ENCODE measurements around the gene PCLO. TPM values are rescaled to one million over a fixed set of nuclear protein-coding genes. Genes with fewer than 3 reads are reported as not detected.

Gene PCLO
- polyA plus RNA-seq, 3 donors = not detected

GRCh38 chr7:82778021-82778420 lies 384.7 kb downstream of the PCLO start:
- Histone ChIP-seq H3K4me2 (replicated peaks; ENCODE audit: extremely low read depth, low read length, poor library complexity, severe bottlenecking) (no peak overlapping the region), H4K20me1 (ENCODE audit: insufficient read depth, low read length) (no peaks in the 10 kb centered on the region), H3K27me3 (ENCODE audit: control insufficient read depth in 2 of 2, insufficient read depth in 2 of 2, low read length in 2 of 2) (no peaks in the 10 kb centered on the region), H3K27ac (ENCODE audit: low read depth in 1 of 2, low read length in 2 of 2) (no peak overlapping the region), H3K36me3 (replicated peaks in 1 of 2; ENCODE audit: control insufficient read depth in 1 of 2, insufficient read depth in 2 of 2, low read length in 2 of 2) (no peaks in the 10 kb centered on the region), H3K4me1 (ENCODE audit: control insufficient read depth in 1 of 2, insufficient read depth in 2 of 2, low read length in 2 of 2) (no peaks in the 10 kb centered on the region), H3K4me3 (replicated peaks in 1 of 3; ENCODE audit: low read depth in 2 of 3, low read length in 3 of 3) (no peak overlapping the region), H2AFZ (ENCODE audit: insufficient read depth, low read depth, low read length, poor library complexity, severe bottlenecking) (no peak overlapping the region), H3K9me3 (replicated peaks in 1 of 2; ENCODE audit: control insufficient read depth in 1 of 2, insufficient read depth in 1 of 2, low read length in 2 of 2) (no peaks in the 10 kb centered on the region), H3K79me2 (ENCODE audit: insufficient read depth, low read length) (no peaks in the 10 kb centered on the region), H3K9ac (ENCODE audit: insufficient read depth, low read length, poor library complexity, severe bottlenecking) (no peak overlapping the region)
- intact Hi-C loops (cut with micrococcal nuclease) = no loop called here
- Mint-ChIP-seq H3K4me1 (no peaks in the 10 kb centered on the region), H3K27ac (no peak overlapping the region), H3K36me3 (no peaks in the 10 kb centered on the region), H3K27me3 (ENCODE audit: low read depth in 3 of 3) (no peaks in the 10 kb centered on the region), H3K9me3 (peaks cover 2 to 8% (median 5%) of the 10 kb centered on the region in 7 donors), H3K4me3 (no peak overlapping the region)
- no peak for DNase-seq
- no peak for TF ChIP-seq CTCF (IDR thresholded peaks at IDR 0.05)
- no CpG with 5 or more reads among the region's 1 CpG for WGBS (ENCODE audit: insufficient coverage)

GRCh38 chr7:82762880-82763279 lies 399.8 kb downstream of the PCLO start:
- Histone ChIP-seq H3K27me3 (ENCODE audit: control insufficient read depth in 2 of 2, insufficient read depth in 2 of 2, low read length in 2 of 2) (no peaks in the 10 kb centered on the region), H4K20me1 (ENCODE audit: insufficient read depth, low read length) (no peaks in the 10 kb centered on the region), H2AFZ (ENCODE audit: insufficient read depth, low read depth, low read length, poor library complexity, severe bottlenecking) (no peak overlapping the region), H3K36me3 (replicated peaks in 1 of 2; ENCODE audit: control insufficient read depth in 1 of 2, insufficient read depth in 2 of 2, low read length in 2 of 2) (no peaks in the 10 kb centered on the region), H3K4me3 (replicated peaks in 1 of 3; ENCODE audit: low read depth in 2 of 3, low read length in 3 of 3) (no peak overlapping the region), H3K4me1 (ENCODE audit: control insufficient read depth in 1 of 2, insufficient read depth in 2 of 2, low read length in 2 of 2) (no peaks in the 10 kb centered on the region), H3K79me2 (ENCODE audit: insufficient read depth, low read length) (no peaks in the 10 kb centered on the region), H3K27ac (ENCODE audit: low read depth in 1 of 2, low read length in 2 of 2) (no peak overlapping the region), H3K9me3 (replicated peaks in 1 of 2; ENCODE audit: control insufficient read depth in 1 of 2, insufficient read depth in 1 of 2, low read length in 2 of 2) (no peaks in the 10 kb centered on the region), H3K9ac (ENCODE audit: insufficient read depth, low read length, poor library complexity, severe bottlenecking) (no peak overlapping the region), H3K4me2 (replicated peaks; ENCODE audit: extremely low read depth, low read length, poor library complexity, severe bottlenecking) (no peak overlapping the region)
- intact Hi-C loops (cut with micrococcal nuclease) = no loop called here
- Mint-ChIP-seq H3K36me3 (no peaks in the 10 kb centered on the region), H3K27ac (no peak overlapping the region), H3K4me3 (no peak overlapping the region), H3K4me1 (no peaks in the 10 kb centered on the region), H3K27me3 (ENCODE audit: low read depth in 3 of 3) (peaks cover 0 to 1% (median 0%) of the 10 kb centered on the region in 3 donors), H3K9me3 (peaks cover 0 to 1% (median 0%) of the 10 kb centered on the region in 7 donors)
- no peak for DNase-seq
- no CpG with 5 or more reads among the region's 3 CpGs for WGBS (ENCODE audit: insufficient coverage)
- TF ChIP-seq CTCF (IDR thresholded peaks at IDR 0.05) = no peak
